GM06990 (cell line): ENCODE results near the gene PKD1L1.

ENCODE experiments used
- DNase-seq: peaks from one replicate; pipeline ENCODE4 v3.0.0-alpha.2; 2011; ENCODE audit not compliant: insufficient read length; ENCODE audit errors: extremely low read depth
- H3K27me3 ChIP-seq: replicated peaks from 2 replicates; pipeline ENCODE4 v1.6.0; 2011; ENCODE audit warnings: low read length; ENCODE audit not compliant: control insufficient read depth, insufficient read depth
- H3K36me3 ChIP-seq: 2 replicates; pipeline ENCODE4 v1.5.1; 2011; ENCODE audit warnings: low read length; ENCODE audit not compliant: control insufficient read depth, insufficient read depth
- H3K4me3 ChIP-seq: replicated peaks from 2 replicates; pipeline ENCODE4 v1.5.1; 2011; ENCODE audit warnings: low read depth, mild to moderate bottlenecking, control low read depth, low read length
- TF ChIP-seq, protein P1 (sequence below): IDR thresholded peaks from 2 replicates; pipeline ENCODE4 v1.5.1; 2011; ENCODE audit warnings: low read length, control low read depth, mild to moderate bottlenecking, inconsistent platforms; ENCODE audit not compliant: insufficient read depth, poor library complexity, severe bottlenecking

PKD1L1 gene

DNA sequence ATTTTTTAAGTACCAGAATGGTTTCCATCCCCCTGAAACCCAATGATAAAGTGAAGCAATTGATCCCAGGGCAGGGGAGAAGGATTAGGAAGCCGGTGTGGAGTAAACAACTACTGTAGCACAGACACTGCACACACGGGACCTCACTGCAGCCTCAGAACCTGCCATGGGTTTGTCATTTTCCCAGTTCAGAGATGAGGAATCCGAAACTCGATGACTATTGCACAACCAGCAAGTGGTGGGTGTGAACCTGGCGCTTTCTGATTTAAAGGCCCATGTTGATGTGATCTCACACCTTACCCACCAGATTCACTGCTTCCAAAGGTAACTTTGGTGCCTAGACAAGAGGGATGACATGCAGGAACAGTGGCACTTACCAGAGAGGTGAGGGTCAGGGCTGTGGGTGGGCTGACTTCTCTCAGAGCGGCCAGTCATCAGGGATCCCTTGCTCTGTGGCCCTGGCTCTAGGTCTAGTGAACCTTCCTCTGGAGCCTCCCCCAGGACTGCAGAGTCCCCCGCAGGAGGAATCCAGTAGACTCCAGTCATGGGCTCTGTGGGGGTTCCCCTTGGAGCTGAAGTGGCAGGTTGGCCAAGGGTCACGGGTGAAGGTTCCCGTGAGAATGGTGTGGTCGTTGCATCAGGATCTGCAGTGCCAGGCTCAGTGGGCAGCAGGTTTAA, 62.8 kb downstream of the PKD1L1 start:
- TF ChIP-seq, protein P1, sequence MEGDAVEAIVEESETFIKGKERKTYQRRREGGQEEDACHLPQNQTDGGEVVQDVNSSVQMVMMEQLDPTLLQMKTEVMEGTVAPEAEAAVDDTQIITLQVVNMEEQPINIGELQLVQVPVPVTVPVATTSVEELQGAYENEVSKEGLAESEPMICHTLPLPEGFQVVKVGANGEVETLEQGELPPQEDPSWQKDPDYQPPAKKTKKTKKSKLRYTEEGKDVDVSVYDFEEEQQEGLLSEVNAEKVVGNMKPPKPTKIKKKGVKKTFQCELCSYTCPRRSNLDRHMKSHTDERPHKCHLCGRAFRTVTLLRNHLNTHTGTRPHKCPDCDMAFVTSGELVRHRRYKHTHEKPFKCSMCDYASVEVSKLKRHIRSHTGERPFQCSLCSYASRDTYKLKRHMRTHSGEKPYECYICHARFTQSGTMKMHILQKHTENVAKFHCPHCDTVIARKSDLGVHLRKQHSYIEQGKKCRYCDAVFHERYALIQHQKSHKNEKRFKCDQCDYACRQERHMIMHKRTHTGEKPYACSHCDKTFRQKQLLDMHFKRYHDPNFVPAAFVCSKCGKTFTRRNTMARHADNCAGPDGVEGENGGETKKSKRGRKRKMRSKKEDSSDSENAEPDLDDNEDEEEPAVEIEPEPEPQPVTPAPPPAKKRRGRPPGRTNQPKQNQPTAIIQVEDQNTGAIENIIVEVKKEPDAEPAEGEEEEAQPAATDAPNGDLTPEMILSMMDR = no peak
- Histone ChIP-seq H3K36me3 (no peaks in the 10 kb centered on the region), H3K27me3 (peaks cover 2% of the 10 kb centered on the region), H3K4me3 (no peak overlapping the region)
- DNase-seq = no peak

DNA sequence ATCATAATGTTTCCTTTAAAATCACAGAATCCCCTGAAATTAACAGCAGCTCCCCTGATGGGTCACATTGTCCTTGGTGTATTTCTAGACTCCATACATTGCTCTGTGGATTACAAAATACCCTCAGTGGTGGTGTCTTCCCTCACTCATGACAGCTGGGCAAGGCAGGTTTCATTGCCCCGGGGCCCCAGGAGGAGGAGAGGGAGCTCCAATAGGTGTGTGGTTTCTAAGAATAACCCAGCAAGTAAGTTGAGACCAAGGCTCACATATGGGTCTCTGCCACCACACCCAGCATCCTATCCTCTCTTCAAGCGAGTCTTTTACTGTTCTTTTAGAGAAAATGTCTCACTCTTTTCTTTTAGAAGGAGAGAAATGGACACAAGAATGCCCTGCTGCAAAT, 63.6 kb downstream of the PKD1L1 start:
- DNase-seq = no peak
- H3K27me3 ChIP-seq = peaks cover 2% of the 10 kb centered on the region
- TF ChIP-seq, protein P1 = no peak

DNA sequence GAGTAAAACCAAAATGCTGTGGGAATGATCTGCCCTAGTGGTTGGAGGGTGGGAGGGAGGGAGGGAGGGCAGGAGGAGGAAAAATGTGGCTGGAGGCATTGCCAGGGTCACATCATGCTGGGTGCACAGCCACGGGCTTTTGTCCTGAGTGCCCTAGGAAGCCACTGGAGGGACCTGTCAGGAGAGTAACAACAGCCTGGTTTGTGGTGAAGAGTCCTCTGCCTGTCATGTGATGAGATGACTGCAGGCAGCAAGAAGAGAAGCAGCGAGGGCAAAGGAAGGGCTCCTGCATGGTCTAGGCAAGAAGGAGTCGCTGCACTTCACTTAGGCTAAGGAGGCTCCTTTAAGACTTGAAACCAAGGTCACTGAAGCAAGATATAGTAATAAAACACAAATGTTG, 65.6 kb downstream of the PKD1L1 start:
- TF ChIP-seq, protein P1 = no peak
- DNase-seq = no peak
- peaks cover 2% of the 10 kb centered on the region for H3K27me3 ChIP-seq
- H3K4me3 ChIP-seq = no peak overlapping the region
- H3K36me3 ChIP-seq = no peaks in the 10 kb centered on the region

More for the DNA sequence above, 63.6 kb downstream of the PKD1L1 start:
- no peak overlapping the region for H3K4me3 ChIP-seq
- no peaks in the 10 kb centered on the region for H3K36me3 ChIP-seq

DNA sequence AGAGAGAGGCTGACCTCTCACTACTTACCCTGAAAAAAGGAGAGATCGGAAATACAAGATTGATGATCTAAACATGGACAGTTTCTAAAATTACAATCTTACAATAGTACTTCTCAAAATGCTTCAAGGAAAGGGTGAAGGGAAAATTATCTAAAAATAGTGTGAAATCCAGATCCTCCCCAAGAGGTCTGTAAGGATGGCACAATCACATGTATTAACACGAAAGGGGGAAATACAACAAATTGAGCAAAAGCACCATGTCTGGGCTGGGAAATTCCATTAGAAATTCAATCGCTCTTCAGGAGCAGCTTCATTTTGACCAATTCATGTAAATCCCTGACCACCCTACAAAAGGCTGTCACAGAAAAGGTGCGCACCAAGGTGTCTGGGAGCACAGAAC, 67.0 kb downstream of the PKD1L1 start:
- TF ChIP-seq, protein P1 = no peak

DNA sequence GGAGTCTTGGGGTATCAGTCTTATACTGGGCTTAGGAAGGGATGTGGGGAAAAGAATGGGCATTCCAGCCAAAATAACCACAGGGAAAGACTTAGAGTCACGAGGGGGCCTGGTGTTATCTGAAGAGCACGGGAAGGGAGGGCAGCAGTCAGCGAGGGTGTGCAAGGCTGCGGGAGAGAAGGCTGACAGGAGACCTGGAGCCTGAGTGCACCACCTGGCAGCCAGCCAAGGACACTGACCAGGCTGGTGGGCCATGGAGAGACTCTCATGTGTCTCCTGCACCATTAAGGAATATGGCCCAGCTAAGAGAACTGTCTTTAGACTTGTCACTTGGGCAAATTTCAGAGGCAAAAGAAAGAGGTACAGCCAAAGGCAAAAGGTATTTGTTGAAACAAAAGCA, 69.6 kb downstream of the PKD1L1 start:
- H3K27me3 ChIP-seq = no peaks in the 10 kb centered on the region; the same call in none of the 2 replicates
- no peak for DNase-seq
- TF ChIP-seq, protein P1 = no peak
- H3K36me3 ChIP-seq = no peaks in the 10 kb centered on the region
- no peak overlapping the region for H3K4me3 ChIP-seq

More for the DNA sequence above, 67.0 kb downstream of the PKD1L1 start:
- no peak for DNase-seq
- Histone ChIP-seq H3K27me3 (peaks cover 2% of the 10 kb centered on the region), H3K36me3 (no peaks in the 10 kb centered on the region), H3K4me3 (no peak overlapping the region)
